H4 (cell line): ENCODE data around the gene SDSL. TPM values are rescaled to one million over a fixed set of nuclear protein-coding genes. Genes with fewer than 3 reads are reported as not detected.

ENCODE experiments used
- DNase-seq: peaks from one replicate; pipeline ENCODE4 v3.0.0-alpha.2; 2015; ENCODE audit warnings: low spot score
- total RNA-seq: library from RNA; depleted of rRNA; stranded (reverse); fragments of >200 nt; shearing (Covaris generic); gene quantifications from 2 replicates; pipeline ENCODE4 v1.2.3, GENCODE V29; 2014

SDSL gene
- total RNA-seq, 1 experiment from 2014 or later = 5.0 TPM

DNA sequence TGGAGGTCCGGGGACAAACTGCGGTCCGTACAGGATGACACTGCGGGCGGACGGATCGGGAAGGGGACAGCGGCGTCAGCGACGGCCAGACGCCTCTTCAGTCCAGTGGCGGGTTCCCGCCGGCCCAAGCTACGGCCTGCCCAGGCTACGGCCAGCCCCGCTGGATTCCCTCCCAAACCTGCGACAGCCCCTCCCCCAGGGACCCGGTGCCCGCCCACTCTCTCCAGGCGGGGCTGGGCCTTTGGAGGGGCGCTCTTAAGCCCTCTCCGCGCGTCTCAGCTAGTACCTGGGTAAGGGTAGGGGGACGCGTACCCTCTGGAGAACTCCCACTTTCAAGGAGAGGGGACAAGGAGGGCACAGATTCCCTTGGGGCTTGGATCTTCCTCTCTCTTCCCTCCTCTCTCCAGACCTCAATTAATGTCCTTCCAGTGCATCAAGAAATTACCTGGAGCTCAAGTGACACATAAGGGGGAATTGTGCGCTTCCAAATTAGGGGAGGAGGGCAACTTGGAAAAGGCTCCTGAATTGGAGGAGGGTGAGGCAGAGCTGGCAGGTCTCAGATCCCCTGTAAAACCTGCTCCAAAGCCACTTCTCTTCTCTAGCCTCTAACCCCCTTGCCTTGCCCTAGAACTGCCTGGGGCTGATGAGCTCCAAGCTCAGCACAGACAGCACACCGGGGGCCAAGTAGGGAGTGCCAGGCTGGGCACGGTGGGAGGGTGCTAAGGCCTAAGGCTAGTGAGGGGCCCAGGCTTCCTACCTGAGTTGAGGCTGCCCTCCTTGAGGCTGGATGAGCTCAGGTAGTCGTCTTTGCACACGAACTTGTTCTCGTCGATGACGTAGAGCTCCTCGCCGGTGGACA lies 46.4 kb downstream of the SDSL start:
- no peak for DNase-seq

- DNase-seq = no peak
Measured at GRCh38 chr12:113469224-113469948, 47.2 kb downstream of the SDSL start.

DNA sequence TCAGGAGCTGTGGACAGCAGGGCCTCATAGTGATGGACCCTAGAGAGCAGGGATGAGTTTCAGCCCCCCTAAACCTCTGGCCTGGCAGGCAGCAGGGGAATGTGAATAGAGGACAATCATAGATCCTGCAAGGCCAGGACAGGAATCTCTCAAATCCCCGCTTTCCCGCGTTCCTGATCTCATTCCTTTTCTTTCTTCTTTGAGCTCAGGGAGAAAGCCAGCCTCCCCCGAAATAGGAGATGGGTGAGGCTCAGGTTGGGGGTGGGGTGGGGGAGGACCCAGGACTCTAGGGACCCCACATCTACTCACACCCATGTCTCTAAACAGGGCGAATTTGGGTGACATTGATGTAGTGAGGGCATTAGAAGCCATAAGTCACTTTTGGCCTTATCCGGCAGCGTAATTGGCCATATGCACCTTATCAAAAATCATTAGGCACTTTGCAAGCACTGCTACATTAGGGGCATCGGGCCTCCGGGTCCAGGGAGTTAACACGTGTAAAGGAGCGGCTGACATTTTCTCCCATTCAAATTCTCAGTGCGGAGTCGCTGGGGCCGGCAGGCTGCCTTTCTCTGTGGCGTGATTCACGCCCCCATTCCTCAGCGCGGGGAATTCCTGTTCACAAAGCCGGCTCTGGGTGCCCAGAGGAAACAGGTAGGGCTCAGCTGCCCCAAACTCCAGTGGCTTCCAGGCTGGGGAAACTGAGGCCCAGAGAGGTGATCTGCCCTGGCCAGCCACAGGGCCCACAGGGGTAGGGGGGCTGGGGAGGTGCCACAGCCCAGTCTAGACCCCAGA lies 48.0 kb downstream of the SDSL start:
- no peak for DNase-seq

DNA sequence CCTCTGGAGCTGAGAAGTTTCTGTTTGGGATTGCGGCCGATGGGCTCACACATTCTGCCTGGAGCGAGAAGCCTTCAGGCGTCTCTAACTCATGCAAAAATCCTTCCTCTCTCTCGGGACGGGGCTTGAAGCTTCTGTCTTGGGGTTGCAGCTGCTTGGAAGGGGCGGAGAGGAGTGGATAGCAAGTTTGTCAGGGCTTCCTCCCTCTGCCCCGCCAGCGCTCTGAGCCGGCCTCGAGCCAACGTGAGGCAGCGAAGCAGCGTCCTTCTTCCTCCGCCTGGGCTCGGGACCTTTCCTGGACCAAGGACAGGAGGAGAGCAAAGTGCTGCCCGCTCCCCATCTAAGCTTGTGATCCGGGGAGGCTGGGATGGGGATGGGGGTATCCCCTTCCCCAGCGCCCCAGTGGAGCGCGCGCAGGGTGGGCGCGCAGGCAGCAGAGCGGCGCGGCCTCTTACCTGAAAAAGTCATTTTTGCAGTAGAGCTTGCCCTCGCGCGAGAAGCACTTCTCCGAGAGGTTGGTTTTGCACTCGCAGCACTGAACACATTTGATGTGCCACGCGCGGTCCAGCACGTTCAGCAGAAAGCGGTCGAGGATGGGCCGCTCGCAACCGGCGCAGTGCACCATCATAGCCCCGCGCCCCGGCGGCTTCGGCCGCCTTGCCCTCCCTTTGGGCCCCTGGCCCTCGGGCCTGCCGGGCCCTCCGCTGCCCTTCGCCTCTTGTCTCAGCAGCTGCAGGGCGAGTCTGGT lies 48.9 kb downstream of the SDSL start:
- no peak for DNase-seq

- no peak for DNase-seq
Measured at GRCh38 chr12:113471619-113472171, 49.5 kb downstream of the SDSL start, which contains the start of gene LHX5. TSS of gene LHX5 (minus strand) at chr12:113471871. CDS start at chr12:113471498, 373 bp downstream.

GRCh38 chr12:113472191-113473121 lies 50.3 kb downstream of the SDSL start:
- DNase-seq = no peak

- DNase-seq = no peak
Measured at GRCh38 chr12:113473400-113473799, 51.2 kb downstream of the SDSL start.

DNA sequence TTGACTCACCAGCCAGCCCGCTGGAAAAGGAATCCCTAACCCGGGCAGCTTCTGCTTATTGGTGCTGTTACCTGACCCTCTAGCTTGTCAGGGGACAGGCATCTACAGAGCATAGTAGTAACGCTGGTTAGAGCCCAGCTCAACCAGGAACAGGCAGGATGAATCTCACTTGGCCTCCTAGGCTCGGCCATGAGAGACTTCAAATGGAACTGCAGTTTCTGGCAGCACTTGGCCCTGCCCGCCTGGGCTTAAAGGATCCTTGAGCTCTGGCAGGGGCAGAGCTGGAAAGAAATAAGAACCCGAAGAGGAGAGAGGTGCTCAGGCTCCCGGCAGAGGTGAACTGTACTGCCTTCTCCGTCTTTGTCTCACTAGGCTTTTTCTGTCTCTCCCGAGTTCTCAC lies 51.8 kb downstream of the SDSL start:
- DNase-seq = no peak

DNA sequence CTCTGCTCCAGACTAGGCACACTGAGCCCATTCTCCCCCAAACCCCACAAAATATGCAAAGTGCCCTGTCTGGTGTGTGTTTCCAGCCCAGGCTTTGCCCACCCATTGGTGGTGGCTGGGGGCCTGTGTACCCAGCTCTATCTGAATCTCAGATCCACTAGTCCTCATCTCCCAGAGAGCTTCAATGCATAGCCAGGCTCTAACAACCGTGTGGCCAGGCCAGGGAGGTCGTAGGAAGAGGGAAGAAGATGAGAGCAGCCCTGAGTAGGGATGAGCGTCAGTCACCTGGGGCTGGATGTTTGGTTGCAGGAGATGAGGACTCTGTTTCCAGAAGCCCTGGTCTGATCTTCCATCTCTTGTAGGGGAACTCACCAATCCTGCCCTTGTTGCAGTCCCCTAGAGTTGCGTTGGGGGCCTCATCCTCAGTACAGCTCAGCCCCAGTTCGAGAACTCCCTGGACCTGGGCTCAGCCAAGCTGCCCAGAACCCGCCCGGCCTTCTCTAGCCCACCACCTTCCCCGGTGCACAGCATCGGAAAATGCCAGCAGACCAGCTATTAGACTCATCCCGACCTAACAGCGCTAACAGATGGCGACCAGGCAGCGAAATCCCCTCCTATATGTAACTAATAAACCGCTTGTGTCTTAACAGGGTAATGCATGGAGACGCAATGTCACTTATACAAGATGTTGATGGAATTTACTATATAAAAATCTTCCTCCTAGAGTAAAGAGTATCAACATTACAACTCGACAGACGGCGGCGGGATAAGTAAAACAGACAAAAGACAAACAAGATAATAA lies 52.7 kb downstream of the SDSL start:
- DNase-seq = no peak

DNA sequence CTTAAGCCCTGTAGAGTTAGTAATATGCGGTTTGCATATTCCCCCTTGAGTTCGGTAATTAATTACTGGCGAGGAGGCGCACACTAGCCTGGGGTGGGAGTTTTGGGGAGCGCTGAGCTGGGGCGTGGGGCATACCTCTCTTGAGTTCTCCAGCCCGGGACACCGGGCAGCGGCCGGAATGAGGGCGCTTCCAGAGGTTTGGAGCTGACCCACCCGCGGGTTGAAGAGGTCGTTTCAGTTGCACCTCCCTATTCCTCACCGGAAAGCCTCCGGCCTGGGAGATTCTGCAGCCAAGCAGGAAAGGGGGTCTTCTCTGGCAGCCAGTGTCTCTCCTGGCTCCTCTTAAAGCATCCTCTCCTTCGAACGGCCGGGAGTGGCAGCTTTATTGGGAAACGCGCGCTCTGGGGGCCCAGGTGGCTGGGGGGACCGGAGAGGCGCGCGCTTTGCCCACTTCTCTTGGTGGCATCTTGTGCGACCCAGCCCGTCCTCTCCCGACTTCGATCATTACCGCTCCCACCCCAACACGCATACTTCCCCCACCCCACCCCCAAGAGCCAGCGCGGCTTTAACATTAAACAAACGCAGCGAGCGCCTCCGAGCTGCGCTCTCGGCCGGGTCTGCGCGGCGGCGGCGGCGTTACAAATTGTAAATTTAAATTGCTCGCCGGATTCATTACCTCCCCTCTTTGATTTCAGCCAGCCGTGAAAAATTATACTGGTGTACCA lies 53.4 kb downstream of the SDSL start:
- no peak for DNase-seq

- no peak for DNase-seq
Measured at GRCh38 chr12:113476176-113476986, 54.2 kb downstream of the SDSL start.

DNA sequence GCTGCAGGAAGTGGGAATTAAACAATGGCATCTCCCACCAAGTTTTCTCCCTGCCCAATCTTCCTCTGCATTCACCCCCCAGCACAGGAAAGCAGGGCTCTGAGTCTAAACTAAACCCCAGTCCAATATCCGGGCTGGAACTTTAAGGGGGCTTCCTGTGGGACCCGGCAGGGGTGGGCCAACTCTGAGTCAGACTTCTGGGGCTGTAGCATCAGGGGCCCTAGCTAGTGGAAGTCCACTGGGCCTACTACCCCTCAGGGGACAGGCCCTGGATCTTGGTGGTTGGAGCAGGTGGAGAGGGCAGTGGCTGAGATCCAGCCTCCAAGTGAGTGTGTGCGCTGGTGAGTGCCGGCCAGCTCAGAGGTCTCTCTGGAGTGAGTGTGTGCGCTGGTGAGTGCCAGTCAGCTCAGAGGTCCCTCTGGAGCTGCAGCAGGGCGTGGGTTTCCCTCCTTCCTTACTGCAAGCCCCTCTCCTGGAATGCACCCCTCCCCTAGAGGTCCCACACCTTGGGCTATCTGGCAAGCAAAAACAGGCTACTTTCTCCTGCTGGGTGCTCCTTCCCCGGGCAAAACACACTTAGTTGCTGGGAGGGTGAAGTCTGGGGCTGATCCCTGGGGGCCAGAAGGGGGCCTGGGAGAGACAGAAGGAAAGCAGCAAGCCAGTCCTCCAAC lies 55.1 kb downstream of the SDSL start:
- DNase-seq = no peak

GRCh38 chr12:113477842-113478215 lies 55.6 kb downstream of the SDSL start:
- no peak for DNase-seq

DNA sequence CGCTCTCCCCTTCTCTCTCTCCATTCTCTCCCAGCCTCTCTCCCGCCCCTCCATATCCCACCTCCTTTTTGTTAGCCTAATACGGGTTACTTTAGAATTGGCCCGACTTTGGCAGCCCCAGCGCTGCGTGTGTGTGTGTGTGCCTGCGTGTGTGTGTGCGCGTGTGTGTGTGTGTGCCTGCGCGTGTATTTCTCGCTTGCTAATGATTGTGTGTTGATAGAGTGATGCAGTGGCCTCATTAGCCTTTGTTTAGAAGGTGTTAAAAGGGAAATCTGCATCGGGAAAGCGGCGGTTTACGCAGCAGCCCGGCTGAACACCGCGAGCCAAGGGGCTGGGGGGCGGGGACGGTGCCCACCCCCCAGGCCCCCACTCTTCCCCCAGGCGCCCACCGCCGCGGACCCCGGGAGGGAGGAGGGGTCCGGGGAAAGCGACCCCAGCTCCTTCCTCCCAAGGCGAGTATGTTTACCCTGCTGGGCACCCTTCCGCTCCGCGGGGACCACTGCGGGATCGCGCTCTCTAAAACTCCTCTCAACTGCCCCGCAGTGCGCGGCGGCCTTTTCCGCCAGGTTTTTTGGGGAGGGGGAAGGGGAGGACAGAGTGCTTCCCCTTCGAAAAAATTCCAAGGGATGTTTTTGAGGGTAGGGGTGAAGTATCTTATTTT lies 56.3 kb downstream of the SDSL start:
- DNase-seq = no peak

GRCh38 chr12:113479216-113479589 lies 57.0 kb downstream of the SDSL start:
- DNase-seq = no peak

GRCh38 chr12:113479590-113480335 lies 57.6 kb downstream of the SDSL start:
- no peak for DNase-seq
